Measurements from ENCODE around the gene MEFV. TPM values are rescaled to one million over a fixed set of nuclear protein-coding genes. Genes with fewer than 3 reads are reported as not detected.

The MEFV gene
- total and polyA plus RNA-seq, 10 of the 15 experiments (the other 5 are each of a cell fraction or from before 2014, with no cell fraction given) = 0.03 to 0.11 (median 0.09) TPM; not detected in 5

GRCh38 chr16:3305109-3306068, 49.0 kb upstream of the MEFV start, which contains the start of the genes TIGD7 and ZNF75A (continued):
- TF ChIP-seq ZZZ3 (IDR thresholded peaks at IDR 0.05; ENCODE audit: control insufficient read depth, insufficient read length, low read depth) (no peak), NR2F1 (conservative IDR thresholded peaks at IDR 0.05) (peak; percentile 50; the same call in 1 of the 2 replicates), SIX5 (IDR thresholded peaks at IDR 0.05; ENCODE audit: low read depth, low read length, severe bottlenecking) (no peak), ESRRA (IDR thresholded peaks at IDR 0.05; ENCODE audit: low read length) (no peak), CHD2 (IDR thresholded peaks at IDR 0.05; ENCODE audit: borderline replicate concordance, low read depth, low read length) (no peak), FOXK2 (IDR thresholded peaks at IDR 0.05) (no peak), TBL1XR1 (IDR thresholded peaks at IDR 0.05; ENCODE audit: low read depth, low read length) (no peak), NFYB (IDR thresholded peaks at IDR 0.05; ENCODE audit: insufficient read depth, low read depth, low read length) (no peak), PAX5 (IDR thresholded peaks at IDR 0.05; ENCODE audit: borderline replicate concordance, low read depth, low read length) (peak; percentile 8; the same call in 1 of the 2 replicates), MAX (IDR thresholded peaks at IDR 0.05; ENCODE audit: low read depth, low read length) (peak; percentile 69), CHD1 (IDR thresholded peaks at IDR 0.05; ENCODE audit: low read depth, low read length) (no peak), MYB (IDR thresholded peaks at IDR 0.05; ENCODE audit: borderline replicate concordance, low read depth, low read length) (no peak), NR2C2 (IDR thresholded peaks at IDR 0.05; ENCODE audit: borderline replicate concordance, control insufficient read depth, insufficient read length, low read depth) (no peak), TCF12 (IDR thresholded peaks at IDR 0.05; ENCODE audit: low read depth, low read length) (0 out of 2 replicates have a peak, but pooled peaks have one; percentile 30), ZBED1 (IDR thresholded peaks at IDR 0.05; ENCODE audit: borderline replicate concordance) (no peak), IRF5 (IDR thresholded peaks at IDR 0.05; ENCODE audit: borderline replicate concordance) (no peak)
- TF ChIP-seq, protein P1, sequence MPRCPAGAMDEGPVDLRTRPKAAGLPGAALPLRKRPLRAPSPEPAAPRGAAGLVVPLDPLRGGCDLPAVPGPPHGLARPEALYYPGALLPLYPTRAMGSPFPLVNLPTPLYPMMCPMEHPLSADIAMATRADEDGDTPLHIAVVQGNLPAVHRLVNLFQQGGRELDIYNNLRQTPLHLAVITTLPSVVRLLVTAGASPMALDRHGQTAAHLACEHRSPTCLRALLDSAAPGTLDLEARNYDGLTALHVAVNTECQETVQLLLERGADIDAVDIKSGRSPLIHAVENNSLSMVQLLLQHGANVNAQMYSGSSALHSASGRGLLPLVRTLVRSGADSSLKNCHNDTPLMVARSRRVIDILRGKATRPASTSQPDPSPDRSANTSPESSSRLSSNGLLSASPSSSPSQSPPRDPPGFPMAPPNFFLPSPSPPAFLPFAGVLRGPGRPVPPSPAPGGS (IDR thresholded peaks at IDR 0.05; ENCODE audit: borderline replicate concordance, insufficient read depth, low read depth, low read length, poor library complexity, severe bottlenecking) = no peak
- TF ChIP-seq, protein P2, sequence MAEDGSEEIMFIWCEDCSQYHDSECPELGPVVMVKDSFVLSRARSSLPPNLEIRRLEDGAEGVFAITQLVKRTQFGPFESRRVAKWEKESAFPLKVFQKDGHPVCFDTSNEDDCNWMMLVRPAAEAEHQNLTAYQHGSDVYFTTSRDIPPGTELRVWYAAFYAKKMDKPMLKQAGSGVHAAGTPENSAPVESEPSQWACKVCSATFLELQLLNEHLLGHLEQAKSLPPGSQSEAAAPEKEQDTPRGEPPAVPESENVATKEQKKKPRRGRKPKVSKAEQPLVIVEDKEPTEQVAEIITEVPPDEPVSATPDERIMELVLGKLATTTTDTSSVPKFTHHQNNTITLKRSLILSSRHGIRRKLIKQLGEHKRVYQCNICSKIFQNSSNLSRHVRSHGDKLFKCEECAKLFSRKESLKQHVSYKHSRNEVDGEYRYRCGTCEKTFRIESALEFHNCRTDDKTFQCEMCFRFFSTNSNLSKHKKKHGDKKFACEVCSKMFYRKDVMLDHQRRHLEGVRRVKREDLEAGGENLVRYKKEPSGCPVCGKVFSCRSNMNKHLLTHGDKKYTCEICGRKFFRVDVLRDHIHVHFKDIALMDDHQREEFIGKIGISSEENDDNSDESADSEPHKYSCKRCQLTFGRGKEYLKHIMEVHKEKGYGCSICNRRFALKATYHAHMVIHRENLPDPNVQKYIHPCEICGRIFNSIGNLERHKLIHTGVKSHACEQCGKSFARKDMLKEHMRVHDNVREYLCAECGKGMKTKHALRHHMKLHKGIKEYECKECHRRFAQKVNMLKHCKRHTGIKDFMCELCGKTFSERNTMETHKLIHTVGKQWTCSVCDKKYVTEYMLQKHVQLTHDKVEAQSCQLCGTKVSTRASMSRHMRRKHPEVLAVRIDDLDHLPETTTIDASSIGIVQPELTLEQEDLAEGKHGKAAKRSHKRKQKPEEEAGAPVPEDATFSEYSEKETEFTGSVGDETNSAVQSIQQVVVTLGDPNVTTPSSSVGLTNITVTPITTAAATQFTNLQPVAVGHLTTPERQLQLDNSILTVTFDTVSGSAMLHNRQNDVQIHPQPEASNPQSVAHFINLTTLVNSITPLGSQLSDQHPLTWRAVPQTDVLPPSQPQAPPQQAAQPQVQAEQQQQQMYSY (CRISPR knock-in tag; IDR thresholded peaks at IDR 0.05) = no peak
- TF ChIP-seq, protein P3, sequence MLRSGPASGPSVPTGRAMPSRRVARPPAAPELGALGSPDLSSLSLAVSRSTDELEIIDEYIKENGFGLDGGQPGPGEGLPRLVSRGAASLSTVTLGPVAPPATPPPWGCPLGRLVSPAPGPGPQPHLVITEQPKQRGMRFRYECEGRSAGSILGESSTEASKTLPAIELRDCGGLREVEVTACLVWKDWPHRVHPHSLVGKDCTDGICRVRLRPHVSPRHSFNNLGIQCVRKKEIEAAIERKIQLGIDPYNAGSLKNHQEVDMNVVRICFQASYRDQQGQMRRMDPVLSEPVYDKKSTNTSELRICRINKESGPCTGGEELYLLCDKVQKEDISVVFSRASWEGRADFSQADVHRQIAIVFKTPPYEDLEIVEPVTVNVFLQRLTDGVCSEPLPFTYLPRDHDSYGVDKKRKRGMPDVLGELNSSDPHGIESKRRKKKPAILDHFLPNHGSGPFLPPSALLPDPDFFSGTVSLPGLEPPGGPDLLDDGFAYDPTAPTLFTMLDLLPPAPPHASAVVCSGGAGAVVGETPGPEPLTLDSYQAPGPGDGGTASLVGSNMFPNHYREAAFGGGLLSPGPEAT (IDR thresholded peaks at IDR 0.05; ENCODE audit: low read depth) = peak; percentile 80; the same call in 1 of the 2 replicates
